Muscle of leg (tissue), 11 donors: ENCODE results near the gene GLI2. TPM values are rescaled to one million over a fixed set of nuclear protein-coding genes. Genes with fewer than 3 reads are reported as not detected.

Experiments
- DNase-seq: peaks from one replicate; pipeline ENCODE4 v3.0.0; 2013
- H3K27ac ChIP-seq: one replicate; pipeline ENCODE4 v1.5.1; 2013; ENCODE audit warnings: mild to moderate bottlenecking, low read length, control low read depth
- H3K27me3 ChIP-seq: one replicate; pipeline ENCODE4 v1.6.1; 2013; ENCODE audit warnings: low read length; ENCODE audit not compliant: control insufficient read depth, insufficient read depth
- H3K36me3 ChIP-seq: one replicate; pipeline ENCODE4 v1.6.1; 2013; ENCODE audit warnings: low read length; ENCODE audit not compliant: control insufficient read depth, insufficient read depth
- H3K4me1 ChIP-seq: one replicate; pipeline ENCODE4 v1.6.1; 2013; ENCODE audit warnings: low read length; ENCODE audit not compliant: control insufficient read depth, insufficient read depth
- H3K4me3 ChIP-seq: one replicate; pipeline ENCODE4 v1.5.1; 2013; ENCODE audit warnings: low read length, control low read depth
- H3K9me3 ChIP-seq: replicated peaks from 2 replicates; pipeline ENCODE4 v1.6.1; 2013; ENCODE audit warnings: low read depth, low read length; ENCODE audit not compliant: control insufficient read depth
- WGBS: methylation state at CpG from one replicate; pipeline ENCODE4 v1.1.5; 2013; ENCODE audit warnings: missing lambda C conversion rate; ENCODE audit not compliant: insufficient coverage; 5-methylcytosine and 5-hydroxymethylcytosine counted together
- polyA plus RNA-seq, 8 donors: library from polyadenylated mRNA; unstranded; fragments of 120-200 nt; gene quantifications; one replicate each; pipeline versions ENCODE4 v1.2.1 to v1.2.3, GENCODE V29; 2013; ENCODE audit warnings: inconsistent platforms in 1 of 8, low replicate concordance in 1 of 8; ENCODE audit not compliant: insufficient read length in 8 of 8, insufficient read depth in 1 of 8
- total RNA-seq: library from RNA; stranded (reverse); fragments of 120-200 nt; gene quantifications from one replicate; pipeline ENCODE4 v1.2.4, GENCODE V29; 2013

GLI2 gene
- total and polyA plus RNA-seq, 9 donors = 6.1 to 18.6 (median 11.8) TPM

GRCh38 chr2:120736624-120737339 lies 1.1 kb downstream of the GLI2 start:
- WGBS = under 1% methylated on average over 39 of the region's 48 CpGs
- H3K36me3 ChIP-seq = no peaks in the 10 kb centered on the region
- peak overlapping the region; percentile 66 for H3K4me3 ChIP-seq
- H3K27me3 ChIP-seq = peaks cover 63% of the 10 kb centered on the region
- H3K27ac ChIP-seq = peak overlapping the region; percentile 92
- peaks cover 46% of the 10 kb centered on the region for H3K4me1 ChIP-seq
- no peaks in the 10 kb centered on the region for H3K9me3 ChIP-seq
- DNase-seq = peak; percentile 96

- Histone ChIP-seq H3K4me3 (peak overlapping the region; percentile 66), H3K27ac (peak overlapping the region; percentile 92), H3K4me1 (peaks cover 52% of the 10 kb centered on the region), H3K9me3 (no peaks in the 10 kb centered on the region), H3K36me3 (no peaks in the 10 kb centered on the region), H3K27me3 (peaks cover 68% of the 10 kb centered on the region)
- under 1% methylated on average over 24 of the region's 37 CpGs for WGBS
- peak; percentile 84 for DNase-seq
These were observed 1.9 kb downstream of the GLI2 start for GRCh38 chr2:120737340-120738101.

- peaks cover 66% of the 10 kb centered on the region for H3K27me3 ChIP-seq
- no peaks in the 10 kb centered on the region for H3K9me3 ChIP-seq
- peak overlapping the region; percentile 92 for H3K27ac ChIP-seq
- H3K36me3 ChIP-seq = no peaks in the 10 kb centered on the region
- peaks cover 52% of the 10 kb centered on the region for H3K4me1 ChIP-seq
- peak; percentile 30 for DNase-seq
- peak overlapping the region; percentile 66 for H3K4me3 ChIP-seq
- WGBS = 24% methylated on average over 3 of the region's 7 CpGs
These were observed 2.4 kb downstream of the GLI2 start for GRCh38 chr2:120738117-120738516.

GRCh38 chr2:120738786-120739437 lies 3.2 kb downstream of the GLI2 start:
- DNase-seq = peak; percentile 11
- H3K27ac ChIP-seq = peak overlapping the region; percentile 17
- no peak overlapping the region for H3K4me3 ChIP-seq
- peaks cover 52% of the 10 kb centered on the region for H3K4me1 ChIP-seq
- no peaks in the 10 kb centered on the region for H3K9me3 ChIP-seq
- WGBS = 62% methylated on average over 4 of the region's 10 CpGs
- no peaks in the 10 kb centered on the region for H3K36me3 ChIP-seq
- peaks cover 71% of the 10 kb centered on the region for H3K27me3 ChIP-seq

- H3K27me3 ChIP-seq = peaks cover 65% of the 10 kb centered on the region
- H3K4me3 ChIP-seq = no peak overlapping the region
- H3K27ac ChIP-seq = peak overlapping the region; percentile 17
- WGBS = 42% methylated on average over 3 of the region's 8 CpGs
- peaks cover 49% of the 10 kb centered on the region for H3K4me1 ChIP-seq
- no peaks in the 10 kb centered on the region for H3K9me3 ChIP-seq
- H3K36me3 ChIP-seq = no peaks in the 10 kb centered on the region
- peak; percentile 16 for DNase-seq
These were observed 3.9 kb downstream of the GLI2 start for GRCh38 chr2:120739438-120740090.

GRCh38 chr2:120740375-120740764 lies 4.7 kb downstream of the GLI2 start:
- WGBS = 31% methylated on average over 3 of the region's 8 CpGs
- H3K4me3 ChIP-seq = no peak overlapping the region

GRCh38 chr2:120740765-120741524 lies 5.3 kb downstream of the GLI2 start:
- DNase-seq = peak; percentile 53
- WGBS = 15% methylated on average over 12 of the region's 20 CpGs
- peak overlapping the region; percentile 21 for H3K4me3 ChIP-seq
- no peaks in the 10 kb centered on the region for H3K9me3 ChIP-seq
- H3K27me3 ChIP-seq = peaks cover 56% of the 10 kb centered on the region
- H3K27ac ChIP-seq = peak overlapping the region; percentile 71
- no peaks in the 10 kb centered on the region for H3K36me3 ChIP-seq
- peaks cover 53% of the 10 kb centered on the region for H3K4me1 ChIP-seq

More at GRCh38 chr2:120740375-120740764, 4.7 kb downstream of the GLI2 start:
- no peaks in the 10 kb centered on the region for H3K36me3 ChIP-seq
- no peaks in the 10 kb centered on the region for H3K9me3 ChIP-seq
- H3K27me3 ChIP-seq = peaks cover 57% of the 10 kb centered on the region
- DNase-seq = no peak
- no peak overlapping the region for H3K27ac ChIP-seq
- H3K4me1 ChIP-seq = peaks cover 50% of the 10 kb centered on the region

GRCh38 chr2:120741571-120742561 lies 6.2 kb downstream of the GLI2 start:
- Histone ChIP-seq H3K9me3 (no peaks in the 10 kb centered on the region), H3K27me3 (peaks cover 48% of the 10 kb centered on the region), H3K27ac (peak overlapping the region; percentile 71), H3K36me3 (no peaks in the 10 kb centered on the region), H3K4me3 (peak overlapping the region; percentile 21), H3K4me1 (peaks cover 53% of the 10 kb centered on the region)
- peak; percentile 67 for DNase-seq
- WGBS = 3% methylated on average over 80 of the region's 81 CpGs
